Glomerular visceral epithelial cell (primary cell): ENCODE results near the gene SLC2A8.

ENCODE experiments used
- DNase-seq: peaks from one replicate; pipeline ENCODE4 v3.0.0-alpha.2; 2016; ENCODE audit errors: extremely low spot score

SLC2A8 gene

GRCh38 chr9:127380479-127380878 is 16.5 kb upstream of the SLC2A8 start:
- no peak for DNase-seq

DNA sequence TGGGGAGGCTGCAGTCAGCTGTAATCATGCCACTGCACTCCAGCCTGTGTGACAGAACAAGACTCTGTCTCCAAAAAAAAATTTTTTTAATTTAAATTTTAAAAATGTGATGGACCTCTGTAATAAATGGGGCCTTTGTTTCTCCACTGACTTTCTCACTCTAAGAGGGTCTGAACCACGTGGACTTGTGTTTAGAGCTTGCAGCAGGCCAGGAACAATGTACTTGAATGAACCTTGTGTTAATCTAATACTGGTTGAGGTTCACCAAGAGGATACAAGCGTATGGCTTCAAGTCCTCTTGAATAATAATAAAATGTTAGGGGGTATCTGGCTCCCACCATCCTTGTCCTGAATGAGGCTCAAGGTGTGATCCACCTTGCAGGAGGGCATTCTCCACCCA is 14.4 kb upstream of the SLC2A8 start:
- no peak for DNase-seq

- no peak for DNase-seq
Measured at GRCh38 chr9:127384016-127384730, 12.8 kb upstream of the SLC2A8 start.

DNA sequence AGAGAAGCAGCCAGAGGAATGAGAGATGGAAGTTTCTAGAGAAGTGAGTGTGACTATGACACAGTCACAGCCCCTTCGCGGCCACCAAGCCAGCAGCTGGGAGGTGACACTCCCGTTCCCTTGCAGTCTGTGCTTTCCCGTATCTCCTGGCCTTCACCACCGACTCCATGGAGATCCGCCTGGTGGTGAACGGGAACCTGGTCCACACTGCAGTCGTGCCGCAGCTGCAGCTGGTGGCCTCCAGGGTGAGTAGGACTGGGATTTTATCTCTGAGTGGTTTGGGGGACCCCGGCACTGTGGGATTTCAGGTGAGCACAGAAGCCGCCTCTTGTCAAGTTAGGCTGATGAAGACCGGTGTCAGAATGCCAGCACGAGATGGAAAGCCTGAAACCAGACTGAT is 12.1 kb upstream of the SLC2A8 start:
- no peak for DNase-seq

DNA sequence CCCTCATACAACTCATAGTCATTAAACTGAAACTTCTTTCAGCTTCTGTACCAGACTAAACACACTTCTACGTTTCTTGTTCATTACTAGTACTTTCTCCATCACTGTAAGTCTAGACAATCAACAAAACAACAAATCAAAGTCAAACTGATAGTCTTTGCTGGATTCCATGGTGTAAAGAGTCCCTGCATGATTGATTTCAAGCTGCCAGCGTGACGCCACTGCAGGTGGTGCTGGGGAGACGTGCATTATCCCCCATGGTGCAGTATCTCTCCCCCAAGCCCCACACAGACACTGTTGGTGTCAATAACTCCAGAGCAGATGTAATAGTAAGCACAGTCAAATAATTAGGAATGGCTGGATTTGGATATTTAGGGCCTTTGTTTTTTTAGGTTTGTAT is 10.7 kb upstream of the SLC2A8 start:
- DNase-seq: no peak

DNA sequence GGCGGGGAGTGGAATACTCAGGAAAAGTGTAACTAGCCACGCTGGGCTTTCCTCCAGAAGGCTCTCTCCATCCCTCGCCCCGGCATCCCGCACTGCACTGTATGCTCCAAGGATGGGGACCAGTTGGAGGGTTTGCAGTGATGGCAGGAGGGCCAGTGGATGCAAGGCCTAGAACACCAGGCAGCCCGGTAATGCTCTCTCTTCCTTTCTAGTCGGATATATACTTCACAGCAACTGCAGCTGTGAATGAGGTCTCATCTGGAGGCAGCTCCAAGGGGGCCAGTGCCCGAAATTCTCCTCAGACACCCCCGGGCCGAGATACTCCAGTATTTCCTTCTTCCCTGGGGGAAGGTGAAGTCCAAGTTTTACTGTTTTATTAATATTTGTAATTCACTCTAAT is 10.0 kb upstream of the SLC2A8 start:
- DNase-seq: no peak

- DNase-seq: peak; percentile 97
Measured at GRCh38 chr9:127388037-127388855, 8.7 kb upstream of the SLC2A8 start.

- peak; percentile 46 for DNase-seq
Measured at GRCh38 chr9:127388856-127389238, 8.1 kb upstream of the SLC2A8 start.

DNA sequence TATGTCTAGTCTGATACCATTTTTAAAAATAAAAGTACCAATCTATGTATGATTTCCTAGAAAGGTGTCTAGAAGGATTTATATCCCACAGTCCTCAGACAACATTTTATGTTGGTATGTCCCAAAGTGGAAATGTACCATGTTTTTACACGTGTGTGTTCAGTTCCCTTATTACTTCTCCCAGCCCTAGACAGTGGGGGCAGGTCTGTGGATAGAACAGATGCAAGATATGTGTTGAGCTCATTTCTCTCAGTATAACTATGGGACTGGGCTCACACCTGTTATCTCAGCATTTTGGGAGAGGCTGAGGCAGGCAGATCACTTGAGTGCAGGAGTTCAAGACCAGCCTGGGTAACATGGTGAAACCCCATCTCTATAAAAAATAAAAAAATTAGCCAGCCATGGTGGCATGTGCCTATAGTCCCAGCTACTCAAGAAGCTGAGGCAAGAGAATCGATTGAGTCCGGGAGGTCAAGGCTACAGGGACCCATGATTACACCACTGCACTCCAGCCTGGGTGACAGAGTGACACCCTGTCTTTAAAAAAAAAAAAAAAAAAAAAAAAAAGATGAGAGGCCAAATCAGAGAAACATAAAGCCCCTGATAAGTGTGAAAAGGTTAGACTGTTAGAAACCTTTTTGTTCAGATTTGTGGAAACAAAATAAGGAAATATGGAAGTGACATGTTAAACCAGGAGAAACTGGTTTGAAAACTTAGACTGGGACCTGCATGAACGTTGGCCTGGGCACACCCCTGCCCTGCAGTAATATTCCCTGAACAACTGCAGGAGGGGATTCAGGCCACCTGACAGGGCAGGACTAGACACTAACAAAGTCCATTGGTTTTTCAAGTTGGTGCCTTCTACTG is 7.4 kb upstream of the SLC2A8 start:
- no peak for DNase-seq

GRCh38 chr9:127390248-127390545 is 6.8 kb upstream of the SLC2A8 start:
- DNase-seq: no peak

- DNase-seq: peak; percentile 78
Measured at GRCh38 chr9:127390563-127390962, 6.4 kb upstream of the SLC2A8 start.

DNA sequence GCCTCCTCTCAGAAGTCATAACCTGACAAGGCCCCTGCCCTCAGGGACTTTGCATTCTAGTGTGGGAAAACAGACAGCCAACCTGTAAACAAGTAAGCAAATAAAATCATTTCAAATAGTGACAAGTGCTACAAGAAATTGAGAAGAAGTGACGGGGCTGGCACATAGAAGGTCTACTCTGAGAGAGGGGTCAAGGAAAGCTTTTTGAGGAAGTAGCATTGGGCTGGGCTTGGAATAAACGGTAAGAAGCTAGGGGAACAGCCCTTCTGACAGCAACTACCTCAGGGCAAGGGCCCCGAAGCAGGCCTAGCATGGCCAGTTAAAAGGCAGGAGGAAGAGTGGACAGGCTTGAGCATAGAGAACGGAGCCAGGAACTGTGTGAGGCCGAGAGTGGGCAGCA is 4.8 kb upstream of the SLC2A8 start:
- no peak for DNase-seq

DNA sequence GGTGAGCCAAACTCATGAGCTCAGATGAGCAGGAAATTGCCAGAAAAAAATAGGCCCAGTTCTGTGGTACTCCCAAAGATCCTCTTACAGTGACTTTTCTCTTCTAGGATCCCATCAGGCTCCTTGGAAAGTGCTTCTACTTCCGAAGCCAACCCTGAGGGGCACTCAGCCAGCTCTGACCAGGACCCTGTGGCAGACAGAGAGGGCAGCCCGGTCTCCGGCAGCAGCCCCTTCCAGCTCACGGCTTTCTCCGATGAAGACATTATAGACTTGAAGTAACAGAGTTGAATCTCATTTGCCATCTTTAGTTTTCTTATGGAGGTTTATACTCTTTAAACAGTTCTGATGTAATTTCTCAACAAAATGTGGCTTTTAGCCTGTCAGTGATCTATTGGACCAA is 4.0 kb upstream of the SLC2A8 start:
- no peak for DNase-seq

- no peak for DNase-seq
Measured at GRCh38 chr9:127393645-127394044, 3.3 kb upstream of the SLC2A8 start.

GRCh38 chr9:127395497-127396252 is 1.3 kb upstream of the SLC2A8 start:
- DNase-seq: no peak

DNA sequence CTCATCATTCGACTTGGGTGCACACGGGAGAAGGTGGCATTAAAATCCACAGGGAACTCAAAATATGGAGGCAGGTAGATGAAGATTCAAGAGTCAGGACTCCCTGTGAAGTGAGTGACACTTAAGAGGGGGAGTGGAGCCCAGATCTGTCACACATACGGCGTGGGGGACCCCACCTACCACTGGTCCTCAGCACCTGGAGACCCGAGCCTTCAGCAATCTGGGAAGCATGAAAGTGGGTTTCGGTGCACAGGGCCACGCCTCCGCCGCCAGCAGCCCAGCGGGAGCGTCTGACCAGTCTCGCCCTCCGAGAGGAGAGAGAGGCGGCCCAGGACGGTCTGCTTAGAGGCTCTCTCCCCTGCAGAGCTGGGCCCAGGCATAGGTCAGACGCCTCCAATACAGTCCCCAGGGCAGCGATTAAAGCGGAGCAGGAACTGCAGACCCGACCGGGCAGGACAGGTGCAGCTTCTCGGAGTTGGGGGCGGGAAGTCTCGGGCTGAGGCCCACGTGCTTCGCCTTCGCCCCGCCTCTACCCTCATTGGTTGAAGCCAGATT is 639 bp upstream of the SLC2A8 start:
- DNase-seq: no peak

- peak; percentile 58 for DNase-seq
Measured at GRCh38 chr9:127397646-127398274, 791 bp downstream of the SLC2A8 start.

DNA sequence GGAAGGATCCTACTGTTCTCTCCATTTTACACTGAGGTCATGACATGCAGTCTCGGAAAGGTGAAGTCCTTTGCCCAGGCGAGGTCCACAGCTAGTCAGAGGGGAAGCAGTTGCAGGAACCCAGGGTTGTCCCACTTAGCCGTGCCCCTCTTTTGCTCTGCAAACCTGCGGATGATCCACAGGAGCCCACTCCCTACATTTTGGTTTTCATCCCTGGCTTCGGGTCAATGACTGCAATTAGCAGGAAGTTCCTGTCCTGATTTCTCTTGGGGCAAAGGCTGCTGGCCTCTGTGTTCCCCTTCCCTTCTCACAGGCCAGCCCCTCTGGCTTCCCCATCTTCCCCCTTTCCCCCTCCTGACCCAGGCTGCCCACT is 1.3 kb downstream of the SLC2A8 start:
- no peak for DNase-seq

DNA sequence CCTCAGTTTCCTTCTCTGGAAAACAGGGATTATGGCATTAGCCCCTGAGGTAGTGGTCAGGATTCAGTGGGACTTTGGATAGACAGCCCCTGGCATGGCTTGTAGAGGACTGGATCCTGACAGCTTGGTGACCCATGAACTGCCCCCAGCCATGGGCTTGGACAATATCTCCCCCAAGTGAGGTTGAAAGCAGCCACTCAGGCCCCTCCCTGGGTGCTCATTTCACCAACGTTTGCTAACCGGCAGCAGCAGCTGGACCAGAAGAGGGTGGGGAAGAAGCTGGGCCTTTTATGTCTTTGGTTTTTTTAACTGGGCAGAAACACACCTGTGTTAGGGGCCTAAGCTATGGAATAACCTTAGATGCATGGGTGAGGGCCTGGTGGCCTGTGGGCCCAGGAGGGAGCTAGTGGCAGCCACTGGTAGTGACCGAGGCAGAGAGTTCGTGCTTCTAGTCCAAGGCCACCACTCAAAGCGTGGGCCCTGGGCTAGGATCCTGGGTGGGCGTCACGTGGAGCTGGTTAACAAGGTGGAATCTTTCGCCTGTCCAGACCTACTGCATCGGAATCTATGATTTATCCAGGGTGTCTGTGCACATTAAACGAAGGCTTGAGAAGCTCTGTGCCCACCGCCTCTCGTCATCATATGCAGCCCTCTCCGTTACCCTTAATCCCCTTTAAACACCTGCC is 1.9 kb downstream of the SLC2A8 start:
- no peak for DNase-seq

GRCh38 chr9:127399736-127400269 is 2.8 kb downstream of the SLC2A8 start:
- no peak for DNase-seq
